DND-41 (cell line): Measurements from ENCODE around the gene FTL.
"Not testable (repeated sequence)": the region's sequence is repeated elsewhere in the genome, so short reads cannot be mapped to it uniquely, and the experiment has no call there.

ENCODE experiments used
- ATAC-seq: fragments of 200-7000 bp; cut with Tn5 transposase; 3 replicates; pipeline ENCODE4 v1.9.1; 2021; ENCODE audit warnings: low read depth; ENCODE audit not compliant: insufficient read depth
- DNase-seq: peaks from one replicate; pipeline ENCODE4 v3.0.0-alpha.2; 2020
- H2AFZ ChIP-seq: 2 replicates; pipeline ENCODE4 v1.6.0; 2012; ENCODE audit warnings: low read depth, low read length
- H3K27ac ChIP-seq: 2 replicates; pipeline ENCODE4 v1.5.1; 2012; ENCODE audit warnings: low read length, inconsistent platforms
- H3K27me3 ChIP-seq: fragments of 200-600 bp; sonication (generic); 2 replicates; pipeline ENCODE4 v1.6.0; 2012; ENCODE audit warnings: low read length, mild to moderate bottlenecking, inconsistent platforms; ENCODE audit not compliant: insufficient read depth, poor library complexity
- H3K36me3 ChIP-seq: 2 replicates; pipeline ENCODE4 v1.5.1; 2012; ENCODE audit warnings: low read length, inconsistent platforms; ENCODE audit not compliant: insufficient read depth
- H3K4me1 ChIP-seq: 2 replicates; pipeline ENCODE4 v1.5.1; 2012; ENCODE audit warnings: mild to moderate bottlenecking, low read length; ENCODE audit not compliant: insufficient read depth
- H3K4me2 ChIP-seq: 2 replicates; pipeline ENCODE4 v1.6.0; 2012; ENCODE audit warnings: mild to moderate bottlenecking, moderate library complexity, low read length, inconsistent platforms; ENCODE audit not compliant: insufficient read depth
- H3K4me3 ChIP-seq, 2 experiments: fragments of 200-600 bp in 1 of 2; shearing (Covaris generic) in 1 of 2; 2 replicates each; pipeline ENCODE4 v1.5.1; 2012 to 2016; ENCODE audit warnings: inconsistent platforms in 2 of 2, low read length in 2 of 2, mild to moderate bottlenecking in 2 of 2, low read depth in 1 of 2, moderate library complexity in 1 of 2
- H3K79me2 ChIP-seq: 2 replicates; pipeline ENCODE4 v1.6.0; 2012; ENCODE audit warnings: low read length, inconsistent platforms; ENCODE audit not compliant: insufficient read depth
- H3K9ac ChIP-seq: 2 replicates; pipeline ENCODE4 v1.6.0; 2012; ENCODE audit warnings: low read depth, mild to moderate bottlenecking, inconsistent platforms, low read length, moderate library complexity
- H3K9me3 ChIP-seq: 2 replicates; pipeline ENCODE4 v1.5.1; 2012; ENCODE audit warnings: low read length, moderate library complexity, mild to moderate bottlenecking, inconsistent platforms; ENCODE audit not compliant: insufficient read depth, severe bottlenecking
- H4K20me1 ChIP-seq: 2 replicates; pipeline ENCODE4 v1.6.0; 2012; ENCODE audit warnings: low read length; ENCODE audit not compliant: insufficient read depth
- CTCF ChIP-seq: IDR thresholded peaks from 2 replicates; pipeline ENCODE4 v1.5.1; 2012; ENCODE audit warnings: borderline replicate concordance, low read length, moderate library complexity, mild to moderate bottlenecking; ENCODE audit not compliant: poor library complexity, severe bottlenecking; ENCODE audit errors: extremely low read depth
- EZH2 ChIP-seq: IDR thresholded peaks from 3 replicates; pipeline ENCODE4 v1.6.1; 2012; ENCODE audit warnings: borderline replicate concordance, low read depth, mild to moderate bottlenecking, moderate library complexity, low read length, inconsistent platforms; ENCODE audit not compliant: severe bottlenecking

FTL gene

GRCh38 chr19:48925240-48925843, 39.8 kb upstream of the FTL start:
- Histone ChIP-seq H3K36me3 (peaks cover 27% of the 10 kb centered on the region), H3K9ac (no peak overlapping the region), H3K79me2 (no peaks in the 10 kb centered on the region), H3K4me1 (no peaks in the 10 kb centered on the region), H3K4me2 (no peak overlapping the region), H4K20me1 (0 out of 2 replicates have a peak, but pooled peaks cover 4% of the 10 kb centered on the region), H3K4me3 (no peak overlapping the region), H3K27ac (no peak overlapping the region), H2AFZ (no peak overlapping the region), H3K27me3 (no peaks in the 10 kb centered on the region), H3K9me3 (no peaks in the 10 kb centered on the region)
- no peak for TF ChIP-seq CTCF
- no peak for TF ChIP-seq EZH2
- ATAC-seq = no peak
- no peak for DNase-seq

- DNase-seq, H3K4me2 ChIP-seq, H3K27ac ChIP-seq: not testable (repeated sequence)
These were observed 39.2 kb upstream of the FTL start for GRCh38 chr19:48925890-48926289.

GRCh38 chr19:48926909-48927308, 38.2 kb upstream of the FTL start:
- H2AFZ ChIP-seq = no peak overlapping the region
- no peaks in the 10 kb centered on the region for H3K4me1 ChIP-seq
- DNase-seq = no peak

More at GRCh38 chr19:48925890-48926289, 39.2 kb upstream of the FTL start:
- H3K9ac ChIP-seq, H2AFZ ChIP-seq, ATAC-seq, H3K4me1 ChIP-seq, H3K79me2 ChIP-seq, H3K9me3 ChIP-seq, H3K27me3 ChIP-seq, H4K20me1 ChIP-seq, H3K4me3 ChIP-seq: not testable (repeated sequence)
- H3K36me3 ChIP-seq = peaks cover 24% of the 10 kb centered on the region

GRCh38 chr19:48927692-48928091, 37.4 kb upstream of the FTL start:
- H3K27ac ChIP-seq, ATAC-seq: not testable (repeated sequence)

More at GRCh38 chr19:48926909-48927308, 38.2 kb upstream of the FTL start:
- no peak for TF ChIP-seq CTCF
- TF ChIP-seq EZH2 = no peak
- ATAC-seq = peak; percentile 34; the same call in 1 of the 3 replicates
- H3K27ac ChIP-seq = no peak overlapping the region
- H3K4me2 ChIP-seq = no peak overlapping the region
- no peaks in the 10 kb centered on the region for H3K9me3 ChIP-seq
- 0 out of 2 replicates have a peak, but pooled peaks cover 4% of the 10 kb centered on the region for H4K20me1 ChIP-seq
- H3K4me3 ChIP-seq = no peak overlapping the region
- H3K36me3 ChIP-seq = peaks cover 14% of the 10 kb centered on the region
- H3K27me3 ChIP-seq = no peaks in the 10 kb centered on the region
- no peaks in the 10 kb centered on the region for H3K79me2 ChIP-seq
- no peak overlapping the region for H3K9ac ChIP-seq

More at GRCh38 chr19:48927692-48928091, 37.4 kb upstream of the FTL start:
- not testable (repeated sequence) for H3K4me1 ChIP-seq, H2AFZ ChIP-seq, DNase-seq, H3K36me3 ChIP-seq, H3K4me2 ChIP-seq, H4K20me1 ChIP-seq, H3K79me2 ChIP-seq, H3K4me3 ChIP-seq, H3K27me3 ChIP-seq, H3K9me3 ChIP-seq, H3K9ac ChIP-seq
